Astrocyte of the cerebellum (primary cell): ENCODE measurements around the gene LUZP2.
A peak's percentile ranks its signal among the peaks of the same experiment; 100 is the strongest.

Experiments used
- DNase-seq: peaks from one replicate; pipeline ENCODE4 v3.0.0-alpha.2; 2011; ENCODE audit warnings: low read depth
- H3K4me3 ChIP-seq: 2 replicates; pipeline ENCODE4 v1.5.1; 2011; ENCODE audit warnings: mild to moderate bottlenecking, low read depth, low read length, moderate library complexity
- CTCF ChIP-seq: IDR thresholded peaks from 2 replicates; pipeline ENCODE4 v1.5.1; 2012; ENCODE audit warnings: low read length, low read depth, moderate library complexity, mild to moderate bottlenecking; ENCODE audit errors: missing control alignments
- in situ Hi-C: cut with HindIII; loops from 2 replicates; pipeline ENCODE4 v1.10.0; 2017; ENCODE audit warnings: low sequenced_read_pairs

Gene LUZP2

GRCh38 chr11:24556693-24557092 is 59.8 kb downstream of the LUZP2 start:
- no peak overlapping the region for H3K4me3 ChIP-seq
- in situ Hi-C loops: no loop called here
- no peak for DNase-seq
- no peak for TF ChIP-seq CTCF

- no peak for DNase-seq
- in situ Hi-C loops: no loop called here
- H3K4me3 ChIP-seq: no peak overlapping the region
- no peak for TF ChIP-seq CTCF
Observed at GRCh38 chr11:24559315-24559714, 62.5 kb downstream of the LUZP2 start.

GRCh38 chr11:24560324-24560723 is 63.5 kb downstream of the LUZP2 start:
- TF ChIP-seq CTCF: no peak
- no peak overlapping the region for H3K4me3 ChIP-seq
- DNase-seq: no peak
- in situ Hi-C loops: no loop called here

GRCh38 chr11:24567380-24567779 is 70.5 kb downstream of the LUZP2 start:
- H3K4me3 ChIP-seq: no peak overlapping the region
- no peak for DNase-seq
- in situ Hi-C loops: no loop called here
- TF ChIP-seq CTCF: no peak

- in situ Hi-C loops: no loop called here
- TF ChIP-seq CTCF: no peak
- no peak for DNase-seq
- H3K4me3 ChIP-seq: no peak overlapping the region
Observed at GRCh38 chr11:24572376-24572775, 75.5 kb downstream of the LUZP2 start.

- in situ Hi-C loops: no loop called here
- H3K4me3 ChIP-seq: no peak overlapping the region
- TF ChIP-seq CTCF: no peak
- no peak for DNase-seq
Observed at GRCh38 chr11:24574461-24574860, 77.6 kb downstream of the LUZP2 start.

- TF ChIP-seq CTCF: no peak
- peak; percentile 8 for DNase-seq
- no peak overlapping the region for H3K4me3 ChIP-seq
- in situ Hi-C loops: no loop called here
Observed at GRCh38 chr11:24575392-24575791, 78.5 kb downstream of the LUZP2 start.
